Fibroblast of the aortic adventitia (primary cell): Measurements from ENCODE around the gene SCGB1D2. TPM values are rescaled to one million over a fixed set of nuclear protein-coding genes. Genes with fewer than 3 reads are reported as not detected.
"Not testable (repeated sequence)": the region's sequence is repeated elsewhere in the genome, so short reads cannot be mapped to it uniquely, and the experiment has no call there.

Experiments used
- DNase-seq: peaks from one replicate; pipeline ENCODE4 v3.0.0-alpha.2; 2010; ENCODE audit warnings: low read depth
- H3K4me3 ChIP-seq: 2 replicates; pipeline ENCODE4 v1.5.1; 2011; ENCODE audit warnings: low read depth, mild to moderate bottlenecking, control low read depth, low read length, moderate library complexity
- total RNA-seq: library from RNA; depleted of rRNA; stranded (reverse); fragments of >200 nt; gene quantifications from 2 replicates; pipeline ENCODE4 v1.2.3, GENCODE V29; 2012; ENCODE audit warnings: low replicate concordance
- TF ChIP-seq, protein P1 (sequence below): IDR thresholded peaks from 2 replicates; pipeline ENCODE4 v1.5.1; 2011; ENCODE audit warnings: mild to moderate bottlenecking, low read length, control low read depth, inconsistent platforms; ENCODE audit not compliant: insufficient read depth

The SCGB1D2 gene, protein sequence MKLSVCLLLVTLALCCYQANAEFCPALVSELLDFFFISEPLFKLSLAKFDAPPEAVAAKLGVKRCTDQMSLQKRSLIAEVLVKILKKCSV
- not detected in 2 replicates for total RNA-seq

- TF ChIP-seq, protein P1, sequence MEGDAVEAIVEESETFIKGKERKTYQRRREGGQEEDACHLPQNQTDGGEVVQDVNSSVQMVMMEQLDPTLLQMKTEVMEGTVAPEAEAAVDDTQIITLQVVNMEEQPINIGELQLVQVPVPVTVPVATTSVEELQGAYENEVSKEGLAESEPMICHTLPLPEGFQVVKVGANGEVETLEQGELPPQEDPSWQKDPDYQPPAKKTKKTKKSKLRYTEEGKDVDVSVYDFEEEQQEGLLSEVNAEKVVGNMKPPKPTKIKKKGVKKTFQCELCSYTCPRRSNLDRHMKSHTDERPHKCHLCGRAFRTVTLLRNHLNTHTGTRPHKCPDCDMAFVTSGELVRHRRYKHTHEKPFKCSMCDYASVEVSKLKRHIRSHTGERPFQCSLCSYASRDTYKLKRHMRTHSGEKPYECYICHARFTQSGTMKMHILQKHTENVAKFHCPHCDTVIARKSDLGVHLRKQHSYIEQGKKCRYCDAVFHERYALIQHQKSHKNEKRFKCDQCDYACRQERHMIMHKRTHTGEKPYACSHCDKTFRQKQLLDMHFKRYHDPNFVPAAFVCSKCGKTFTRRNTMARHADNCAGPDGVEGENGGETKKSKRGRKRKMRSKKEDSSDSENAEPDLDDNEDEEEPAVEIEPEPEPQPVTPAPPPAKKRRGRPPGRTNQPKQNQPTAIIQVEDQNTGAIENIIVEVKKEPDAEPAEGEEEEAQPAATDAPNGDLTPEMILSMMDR = no peak
- no peak within 1 kb of the TSS for H3K4me3 ChIP-seq
These were observed at the start of gene SCGB1D2 for GRCh38 chr11:62242021-62242420. Gene SCGB1D2 (plus strand): TSS chr11:62242239. CDS start chr11:62242308, 69 bp downstream.

GRCh38 chr11:62193952-62194351 is 48.1 kb upstream of the SCGB1D2 start:
- TF ChIP-seq, protein P1 = no peak
- DNase-seq = no peak
- H3K4me3 ChIP-seq = no peak overlapping the region

More at GRCh38 chr11:62242021-62242420, at the start of gene SCGB1D2:
- no peak for DNase-seq

GRCh38 chr11:62195010-62195409 is 47.0 kb upstream of the SCGB1D2 start:
- H3K4me3 ChIP-seq, DNase-seq: not testable (repeated sequence)

DNA sequence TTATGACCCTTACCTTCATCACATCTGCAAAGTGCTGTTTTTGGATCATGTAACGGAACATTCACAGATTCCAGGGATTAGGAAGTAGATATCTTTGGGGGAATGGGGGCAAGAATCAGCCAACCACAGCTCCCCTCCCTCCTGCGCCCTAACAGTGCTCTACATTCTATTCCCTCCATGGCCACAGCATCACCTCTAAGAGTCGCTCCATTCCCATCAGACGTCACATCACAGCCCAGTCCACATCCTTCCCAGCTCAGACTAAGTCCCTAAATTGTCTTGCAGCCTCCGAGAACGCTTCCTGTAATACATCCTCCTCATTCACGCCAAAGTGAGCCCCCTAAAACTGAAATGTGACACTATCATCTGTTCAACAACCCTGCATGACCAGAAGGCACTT is 46.1 kb upstream of the SCGB1D2 start:
- no peak for DNase-seq
- H3K4me3 ChIP-seq = no peak overlapping the region
- TF ChIP-seq, protein P1 = no peak

- not testable (repeated sequence) for DNase-seq, H3K4me3 ChIP-seq
These were observed 44.6 kb upstream of the SCGB1D2 start for GRCh38 chr11:62197400-62197799.

DNA sequence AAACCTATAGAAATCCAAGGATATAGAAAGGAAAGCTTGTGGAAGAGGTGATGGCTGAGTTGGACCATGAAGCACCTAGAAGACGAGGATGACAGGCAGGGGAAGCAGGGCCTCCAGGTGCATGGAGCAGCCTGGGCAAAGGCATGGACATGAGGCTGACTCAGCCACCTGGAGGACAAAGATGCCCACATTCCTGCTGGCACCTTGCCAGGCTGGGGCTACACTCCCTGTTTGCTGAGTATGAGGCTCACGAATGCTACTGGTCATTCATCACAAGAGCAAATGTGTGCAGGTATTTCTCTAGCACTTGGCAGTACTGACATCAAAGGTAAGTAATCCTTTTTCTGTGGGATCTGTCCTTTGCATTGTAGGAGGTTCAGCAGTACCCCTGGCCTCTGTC is 40.7 kb upstream of the SCGB1D2 start:
- no peak overlapping the region for H3K4me3 ChIP-seq
- DNase-seq = no peak
- TF ChIP-seq, protein P1 = no peak

DNA sequence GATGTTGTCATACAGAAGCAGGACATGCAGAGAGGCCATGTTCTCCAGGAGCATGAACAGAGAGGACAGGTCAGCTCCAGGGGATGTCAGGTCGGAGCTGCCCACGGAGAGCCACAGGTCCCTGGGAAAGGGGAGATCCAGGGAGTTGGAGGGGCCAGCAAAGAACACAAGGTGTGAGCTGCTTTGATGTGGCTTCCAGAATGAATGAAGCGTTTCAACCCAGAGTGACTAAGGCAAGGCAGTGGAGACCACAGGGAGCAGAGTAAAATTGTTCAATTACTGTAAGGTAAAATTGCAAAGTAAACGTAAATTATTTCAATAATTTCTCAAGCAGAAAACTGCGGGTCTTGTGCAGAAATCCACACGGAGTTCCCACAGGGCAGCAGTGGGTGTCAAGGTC is 39.1 kb upstream of the SCGB1D2 start:
- no peak overlapping the region for H3K4me3 ChIP-seq
- TF ChIP-seq, protein P1 = no peak
- DNase-seq = no peak

DNA sequence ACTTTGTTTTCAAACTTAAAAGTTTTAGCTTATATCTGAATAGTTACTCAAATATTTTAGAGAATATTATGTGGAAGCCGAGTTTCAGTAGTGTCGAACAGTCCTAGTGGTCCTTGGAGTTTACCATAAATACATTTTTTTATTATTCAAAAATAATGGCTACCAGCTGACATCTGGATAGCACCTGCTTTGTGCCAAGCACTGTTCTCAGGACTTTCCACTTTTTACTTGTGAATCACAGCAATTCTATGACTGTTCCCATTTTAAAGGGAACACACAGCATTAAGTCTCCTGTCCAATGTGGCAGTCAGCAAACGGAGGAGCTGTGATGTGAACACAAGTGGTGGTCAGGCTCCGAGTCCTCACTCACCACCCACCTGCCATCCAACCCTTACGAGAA is 37.6 kb upstream of the SCGB1D2 start:
- TF ChIP-seq, protein P1 = no peak
- no peak for DNase-seq
- no peak overlapping the region for H3K4me3 ChIP-seq
